NCI-H748 treated with DMSO at 0.1 percent for 48 hours (cell line): ENCODE results near the gene PCYT1A.
"Not testable (repeated sequence)": the region's sequence is repeated elsewhere in the genome, so short reads cannot be mapped to it uniquely, and the experiment has no call there.

Experiments
- DNase-seq: peaks from one replicate; lab custom pipeline; 2025; lab: John Stamatoyannopoulos, UW

PCYT1A gene

GRCh38 chr3:196287440-196288140 lies at the start of gene PCYT1A:
Gene PCYT1A (minus strand): TSS chr3:196287726. CDS start chr3:196270531, 17,195 bp downstream.
- peak; percentile 65 for DNase-seq

GRCh38 chr3:196336319-196337145 lies 49.0 kb upstream of the PCYT1A start:
- DNase-seq = no peak

- DNase-seq = no peak
Observed at GRCh38 chr3:196335503-196335948, 48.0 kb upstream of the PCYT1A start.

GRCh38 chr3:196334982-196335381 lies 47.5 kb upstream of the PCYT1A start:
- DNase-seq = no peak

GRCh38 chr3:196332168-196332567 lies 44.6 kb upstream of the PCYT1A start:
- no peak for DNase-seq

GRCh38 chr3:196327405-196327804 lies 39.9 kb upstream of the PCYT1A start:
- no peak for DNase-seq

- no peak for DNase-seq
Observed at GRCh38 chr3:196326936-196327335, 39.4 kb upstream of the PCYT1A start.

GRCh38 chr3:196323691-196324090 lies 36.2 kb upstream of the PCYT1A start:
- DNase-seq = no peak

- no peak for DNase-seq
Observed at GRCh38 chr3:196323016-196323415, 35.5 kb upstream of the PCYT1A start.

- no peak for DNase-seq
Observed at GRCh38 chr3:196321162-196321561, 33.6 kb upstream of the PCYT1A start.

GRCh38 chr3:196320137-196320536 lies 32.6 kb upstream of the PCYT1A start:
- DNase-seq = no peak

GRCh38 chr3:196317687-196318467 lies 30.4 kb upstream of the PCYT1A start, which contains the start of gene DYNLT2B:
Gene DYNLT2B (minus strand): TSS chr3:196318240. CDS start chr3:196318152, 88 bp downstream.
- DNase-seq = peak; percentile 55

GRCh38 chr3:196316799-196317686 lies 29.5 kb upstream of the PCYT1A start:
- not testable (repeated sequence) for DNase-seq

GRCh38 chr3:196315821-196316220 lies 28.3 kb upstream of the PCYT1A start:
- DNase-seq = no peak

- DNase-seq = no peak
Observed at GRCh38 chr3:196314597-196314996, 27.1 kb upstream of the PCYT1A start.

- not testable (repeated sequence) for DNase-seq
Observed at GRCh38 chr3:196314086-196314485, 26.6 kb upstream of the PCYT1A start.

GRCh38 chr3:196302960-196303359 lies 15.4 kb upstream of the PCYT1A start:
- DNase-seq = not testable (repeated sequence)

GRCh38 chr3:196302551-196302950 lies 15.0 kb upstream of the PCYT1A start:
- not testable (repeated sequence) for DNase-seq

GRCh38 chr3:196298521-196298920 lies 11.0 kb upstream of the PCYT1A start:
- DNase-seq = no peak

- no peak for DNase-seq
Observed at GRCh38 chr3:196292286-196292923, 4.9 kb upstream of the PCYT1A start.

GRCh38 chr3:196288141-196288460 lies 575 bp upstream of the PCYT1A start:
- no peak for DNase-seq
